HCT116 (cell line): Measurements from ENCODE around the gene FDXR. TPM values are rescaled to one million over a fixed set of nuclear protein-coding genes. Genes with fewer than 3 reads are reported as not detected.

Experiments
- ATAC-seq: fragments of 200-7000 bp; cut with Tn5 transposase; 2 replicates; pipeline ENCODE4 v1.9.1; 2020; ENCODE audit warnings: mild to moderate bottlenecking, moderate library complexity
- BruUV-seq: library from RNA; stranded (reverse); fragments of 400-500 nt; replicated peaks from 2 replicates; lab custom pipeline; 2021; lab: Mats Ljungman, UMichigan
- CTCF ChIA-PET: fragments of 300-600 bp; sonication (Branson Sonifier 250); formaldehyde crosslinking; loops from one replicate; lab custom pipeline; 2021; ENCODE audit warnings: antibody characterized with exemption; lab: Charles Lee
- POLR2A ChIA-PET: fragments of 300-600, 350-600 bp; sonication (Branson Sonifier 250); formaldehyde crosslinking; loops from one replicate; lab custom pipeline; 2021; ENCODE audit warnings: antibody characterized with exemption; lab: Charles Lee
- RAD21 ChIA-PET, 2 experiments: fragments of 300-600 bp; sonication (Branson Sonifier 250); formaldehyde crosslinking; loops; one replicate each; lab custom pipeline; 2023; ENCODE audit warnings: low total read pairs in 2 of 2; ENCODE audit not compliant: uncharacterized antibody in 2 of 2, unreplicated experiment in 2 of 2, low non-redundant PET in 1 of 2; lab: Charles Lee
- DNase-seq: peaks from one replicate; pipeline ENCODE4 v3.0.0-alpha.2; 2010; ENCODE audit warnings: low read depth, low spot score
- H2AFZ ChIP-seq: fragments of 200-600 bp; shearing (Covaris generic), sonication (generic); 2 replicates; pipeline ENCODE4 v1.6.1; 2017; ENCODE audit warnings: low read depth, mixed run types, mixed read lengths, antibody characterized with exemption, low read length; ENCODE audit not compliant: poor library complexity, severe bottlenecking
- H3K27ac ChIP-seq: 2 replicates; pipeline ENCODE4 v1.5.1; 2012; ENCODE audit warnings: low read depth, low read length
- H3K27me3 ChIP-seq: fragments of 200-600 bp; sonication (generic); 2 replicates; pipeline ENCODE4 v1.6.1; 2016; ENCODE audit warnings: mixed run types, low read length, mixed read lengths; ENCODE audit not compliant: insufficient read depth
- H3K36me3 ChIP-seq, 2 experiments: fragments of 200-500 bp in 1 of 2; fragments of 200-600 bp in 1 of 2; sonication (Bioruptor generic) in 1 of 2; sonication (generic) in 1 of 2; 2 replicates each; pipeline versions ENCODE4 v1.5.1 to v1.6.1; 2014 to 2016; ENCODE audit warnings: low read length in 2 of 2, inconsistent platforms in 1 of 2, mixed read lengths in 1 of 2, mixed run types in 1 of 2; ENCODE audit not compliant: insufficient read depth in 2 of 2, control insufficient read depth in 1 of 2
- H3K4me1 ChIP-seq, 2 experiments: fragments of 200-600 bp in 1 of 2; sonication (generic) in 1 of 2; 2 replicates each; pipeline versions ENCODE4 v1.5.1 to v1.6.1; 2012 to 2017; ENCODE audit warnings: low read length in 2 of 2, inconsistent platforms in 1 of 2, mild to moderate bottlenecking in 1 of 2, mixed read lengths in 1 of 2, mixed run types in 1 of 2, moderate library complexity in 1 of 2; ENCODE audit not compliant: insufficient read depth in 2 of 2, control insufficient read depth in 1 of 2
- H3K4me2 ChIP-seq: fragments of 200-600 bp; sonication (generic); 2 replicates; pipeline ENCODE4 v1.6.1; 2017; ENCODE audit warnings: mixed run types, low read length, mixed read lengths
- H3K4me3 ChIP-seq, 2 experiments: fragments of 200-600 bp in 1 of 2; sonication (generic) in 1 of 2; replicated peaks in 1 of 2; 2 replicates each; pipeline ENCODE4 v1.5.1; 2011 to 2016; ENCODE audit warnings: low read length in 2 of 2, control low read depth in 1 of 2, low read depth in 1 of 2, mild to moderate bottlenecking in 1 of 2, mixed read lengths in 1 of 2, mixed run types in 1 of 2
- H3K79me2 ChIP-seq: fragments of 200-600 bp; sonication (generic); 2 replicates; pipeline ENCODE4 v1.6.1; 2017; ENCODE audit warnings: mild to moderate bottlenecking, mixed run types, low read length, moderate library complexity, mixed read lengths; ENCODE audit not compliant: insufficient read depth
- H3K9ac ChIP-seq: fragments of 200-600 bp; sonication (generic); 2 replicates; pipeline ENCODE4 v1.6.1; 2016; ENCODE audit warnings: low read length, mixed read lengths
- H3K9me2 ChIP-seq: fragments of 200-600 bp; sonication (generic), shearing (Covaris generic); 2 replicates; pipeline ENCODE4 v1.6.1; 2017; ENCODE audit warnings: mixed run types, mild to moderate bottlenecking, moderate library complexity; ENCODE audit not compliant: insufficient read depth
- H3K9me3 ChIP-seq, 2 experiments: fragments of 200-500 bp in 1 of 2; fragments of 200-600 bp in 1 of 2; sonication (Bioruptor generic) in 1 of 2; sonication (generic) in 1 of 2; 2 replicates each; pipeline ENCODE4 v1.6.1; 2014 to 2017; ENCODE audit warnings: low read length in 2 of 2, mixed read lengths in 2 of 2, inconsistent platforms in 1 of 2, low read depth in 1 of 2, mild to moderate bottlenecking in 1 of 2, mixed run types in 1 of 2, moderate library complexity in 1 of 2; ENCODE audit not compliant: control insufficient read depth in 1 of 2, insufficient read depth in 1 of 2
- H4K20me1 ChIP-seq: fragments of 200-600 bp; sonication (generic), shearing (Covaris generic); 2 replicates; pipeline ENCODE4 v1.6.1; 2017; ENCODE audit warnings: mixed run types, mild to moderate bottlenecking, moderate library complexity; ENCODE audit not compliant: insufficient read depth
- CBX3 ChIP-seq: IDR thresholded peaks from 2 replicates; pipeline ENCODE4 v1.6.1; 2012; ENCODE audit warnings: low read depth
- CEBPB ChIP-seq: IDR thresholded peaks from 2 replicates; pipeline ENCODE4 v1.6.1; 2012; ENCODE audit warnings: low read depth
- EGR1 ChIP-seq: IDR thresholded peaks from 2 replicates; pipeline ENCODE4 v1.6.1; 2012; ENCODE audit warnings: low read depth
- ELF1 ChIP-seq: IDR thresholded peaks from 2 replicates; pipeline ENCODE4 v1.6.1; 2012; ENCODE audit warnings: low read depth, borderline replicate concordance
- EZH2 ChIP-seq: fragments of 200-600 bp; sonication (generic); IDR thresholded peaks from 2 replicates; pipeline ENCODE4 v1.6.1; 2017; ENCODE audit warnings: antibody characterized with exemption, mixed run types
- JUND ChIP-seq: IDR thresholded peaks from 2 replicates; pipeline ENCODE4 v1.6.1; 2012
- POLR2AphosphoS5 ChIP-seq: IDR thresholded peaks from 2 replicates; pipeline ENCODE4 v1.6.1; 2011; ENCODE audit warnings: mild to moderate bottlenecking, low read depth, low read length, moderate library complexity
- SIN3A ChIP-seq: IDR thresholded peaks from 2 replicates; pipeline ENCODE4 v1.6.1; 2012; ENCODE audit warnings: low read depth
- SP1 ChIP-seq: IDR thresholded peaks from 2 replicates; pipeline ENCODE4 v1.6.1; 2012; ENCODE audit warnings: low read depth
- YY1 ChIP-seq: IDR thresholded peaks from 2 replicates; pipeline ENCODE4 v1.6.1; 2011; ENCODE audit warnings: low read length, low read depth, moderate library complexity, mild to moderate bottlenecking; ENCODE audit not compliant: insufficient replicate concordance; ENCODE audit errors: extremely low read depth
- ZFX ChIP-seq: fragments of 450-650 bp; IDR thresholded peaks from 2 replicates; pipeline ENCODE4 v1.6.1; 2017
- ZNF274 ChIP-seq: fragments of 200-500 bp; sonication (Bioruptor generic); IDR thresholded peaks from 2 replicates; pipeline ENCODE4 v1.6.1; 2014; ENCODE audit warnings: mild to moderate bottlenecking, low read depth, low read length, inconsistent platforms
- intact Hi-C: fragments of 100-400 bp; cut with micrococcal nuclease; formaldehyde crosslinking; loops from 2 replicates; pipeline ENCODE4 v1.10.0; 2022
- total RNA-seq: library from RNA; stranded (reverse); gene quantifications from one replicate; pipeline ENCODE4 v1.2.1, GENCODE V29; 2021; ENCODE audit not compliant: unreplicated experiment
- TF ChIP-seq, protein P1 (sequence below): IDR thresholded peaks from 2 replicates; pipeline ENCODE4 v1.6.1; 2012; ENCODE audit warnings: low read depth
- TF ChIP-seq, protein P2 (sequence below): IDR thresholded peaks from 2 replicates; pipeline ENCODE4 v1.6.1; 2011; ENCODE audit warnings: mild to moderate bottlenecking, low read length, moderate library complexity; ENCODE audit not compliant: insufficient replicate concordance; ENCODE audit errors: extremely low read depth
- TF ChIP-seq, protein P3 (sequence below): IDR thresholded peaks from 2 replicates; pipeline ENCODE4 v1.6.1; 2012
- TF ChIP-seq, protein P4 (sequence below): IDR thresholded peaks from 2 replicates; pipeline ENCODE4 v1.6.1; 2012

The FDXR gene
- total RNA-seq, 1 experiment from 2014 or later = 98.8 TPM

DNA sequence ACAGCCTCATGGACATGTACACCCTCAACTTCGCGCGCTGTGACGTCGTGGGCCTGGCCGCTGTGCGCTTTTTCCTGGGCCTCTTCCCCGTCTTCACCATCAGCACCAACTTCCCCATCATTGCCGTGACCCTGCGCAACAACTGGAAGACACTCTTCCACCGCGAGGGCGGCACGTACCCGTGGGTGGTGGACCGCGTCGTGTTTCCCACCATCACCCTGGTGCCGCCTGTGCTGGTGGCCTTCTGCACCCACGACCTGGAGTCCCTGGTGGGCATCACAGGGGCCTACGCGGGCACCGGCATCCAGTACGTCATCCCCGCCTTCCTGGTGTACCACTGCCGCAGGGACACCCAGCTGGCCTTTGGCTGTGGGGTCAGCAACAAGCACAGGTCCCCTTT, 36.6 kb downstream of the FDXR start:
- ChIA-PET POLR2A (no interaction called here), RAD21 (no interaction called here), CTCF (no interaction called here)
- H4K20me1 ChIP-seq = no peaks in the 10 kb centered on the region
- no peaks in the 10 kb centered on the region for H3K9me2 ChIP-seq
- no peaks in the 10 kb centered on the region for H3K79me2 ChIP-seq
- DNase-seq (no peak), ATAC-seq (no peak)
- no peak overlapping the region for H3K4me2 ChIP-seq
- H3K9ac ChIP-seq = no peak overlapping the region
- peaks cover 0 to 4% of the 10 kb centered on the region in 2 experiments; a peak in 1 of 4 replicates for H3K4me1 ChIP-seq
- BruUV-seq = no TSS peak
- TF ChIP-seq, protein P1, sequence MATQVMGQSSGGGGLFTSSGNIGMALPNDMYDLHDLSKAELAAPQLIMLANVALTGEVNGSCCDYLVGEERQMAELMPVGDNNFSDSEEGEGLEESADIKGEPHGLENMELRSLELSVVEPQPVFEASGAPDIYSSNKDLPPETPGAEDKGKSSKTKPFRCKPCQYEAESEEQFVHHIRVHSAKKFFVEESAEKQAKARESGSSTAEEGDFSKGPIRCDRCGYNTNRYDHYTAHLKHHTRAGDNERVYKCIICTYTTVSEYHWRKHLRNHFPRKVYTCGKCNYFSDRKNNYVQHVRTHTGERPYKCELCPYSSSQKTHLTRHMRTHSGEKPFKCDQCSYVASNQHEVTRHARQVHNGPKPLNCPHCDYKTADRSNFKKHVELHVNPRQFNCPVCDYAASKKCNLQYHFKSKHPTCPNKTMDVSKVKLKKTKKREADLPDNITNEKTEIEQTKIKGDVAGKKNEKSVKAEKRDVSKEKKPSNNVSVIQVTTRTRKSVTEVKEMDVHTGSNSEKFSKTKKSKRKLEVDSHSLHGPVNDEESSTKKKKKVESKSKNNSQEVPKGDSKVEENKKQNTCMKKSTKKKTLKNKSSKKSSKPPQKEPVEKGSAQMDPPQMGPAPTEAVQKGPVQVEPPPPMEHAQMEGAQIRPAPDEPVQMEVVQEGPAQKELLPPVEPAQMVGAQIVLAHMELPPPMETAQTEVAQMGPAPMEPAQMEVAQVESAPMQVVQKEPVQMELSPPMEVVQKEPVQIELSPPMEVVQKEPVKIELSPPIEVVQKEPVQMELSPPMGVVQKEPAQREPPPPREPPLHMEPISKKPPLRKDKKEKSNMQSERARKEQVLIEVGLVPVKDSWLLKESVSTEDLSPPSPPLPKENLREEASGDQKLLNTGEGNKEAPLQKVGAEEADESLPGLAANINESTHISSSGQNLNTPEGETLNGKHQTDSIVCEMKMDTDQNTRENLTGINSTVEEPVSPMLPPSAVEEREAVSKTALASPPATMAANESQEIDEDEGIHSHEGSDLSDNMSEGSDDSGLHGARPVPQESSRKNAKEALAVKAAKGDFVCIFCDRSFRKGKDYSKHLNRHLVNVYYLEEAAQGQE = no peak
- no peak for TF ChIP-seq YY1
- TF ChIP-seq POLR2AphosphoS5 = no peak
- TF ChIP-seq ZNF274 = no peak
- TF ChIP-seq SP1 = no peak
- no peak for TF ChIP-seq CBX3
- TF ChIP-seq, protein P2, sequence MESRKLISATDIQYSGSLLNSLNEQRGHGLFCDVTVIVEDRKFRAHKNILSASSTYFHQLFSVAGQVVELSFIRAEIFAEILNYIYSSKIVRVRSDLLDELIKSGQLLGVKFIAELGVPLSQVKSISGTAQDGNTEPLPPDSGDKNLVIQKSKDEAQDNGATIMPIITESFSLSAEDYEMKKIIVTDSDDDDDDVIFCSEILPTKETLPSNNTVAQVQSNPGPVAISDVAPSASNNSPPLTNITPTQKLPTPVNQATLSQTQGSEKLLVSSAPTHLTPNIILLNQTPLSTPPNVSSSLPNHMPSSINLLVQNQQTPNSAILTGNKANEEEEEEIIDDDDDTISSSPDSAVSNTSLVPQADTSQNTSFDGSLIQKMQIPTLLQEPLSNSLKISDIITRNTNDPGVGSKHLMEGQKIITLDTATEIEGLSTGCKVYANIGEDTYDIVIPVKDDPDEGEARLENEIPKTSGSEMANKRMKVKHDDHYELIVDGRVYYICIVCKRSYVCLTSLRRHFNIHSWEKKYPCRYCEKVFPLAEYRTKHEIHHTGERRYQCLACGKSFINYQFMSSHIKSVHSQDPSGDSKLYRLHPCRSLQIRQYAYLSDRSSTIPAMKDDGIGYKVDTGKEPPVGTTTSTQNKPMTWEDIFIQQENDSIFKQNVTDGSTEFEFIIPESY = no peak
- TF ChIP-seq, protein P3, sequence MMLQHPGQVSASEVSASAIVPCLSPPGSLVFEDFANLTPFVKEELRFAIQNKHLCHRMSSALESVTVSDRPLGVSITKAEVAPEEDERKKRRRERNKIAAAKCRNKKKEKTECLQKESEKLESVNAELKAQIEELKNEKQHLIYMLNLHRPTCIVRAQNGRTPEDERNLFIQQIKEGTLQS = no peak
- no peak for TF ChIP-seq EZH2
- no peak for TF ChIP-seq CEBPB
- TF ChIP-seq ELF1 = no peak
- TF ChIP-seq, protein P4, sequence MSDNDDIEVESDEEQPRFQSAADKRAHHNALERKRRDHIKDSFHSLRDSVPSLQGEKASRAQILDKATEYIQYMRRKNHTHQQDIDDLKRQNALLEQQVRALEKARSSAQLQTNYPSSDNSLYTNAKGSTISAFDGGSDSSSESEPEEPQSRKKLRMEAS = no peak
- no peak for TF ChIP-seq JUND
- TF ChIP-seq SIN3A = no peak
- no peak for TF ChIP-seq ZFX
- TF ChIP-seq EGR1 = no peak
- H3K27ac ChIP-seq = no peak overlapping the region
- no peaks in the 10 kb centered on the region for H3K27me3 ChIP-seq
- H3K36me3 ChIP-seq = no peaks in the 10 kb centered on the region
- no peak overlapping the region for H2AFZ ChIP-seq
- no peaks in the 10 kb centered on the region for H3K9me3 ChIP-seq
- H3K4me3 ChIP-seq = no peak overlapping the region
- intact Hi-C loops = no loop called here
